Measurements from ENCODE around the gene ITPKB.
"Not testable (repeated sequence)": the region's sequence is repeated elsewhere in the genome, so short reads cannot be mapped to it uniquely, and the experiment has no call there.

The ITPKB gene

GRCh38 chr1:226738995-226739695 is at the start of gene ITPKB:
Gene ITPKB, minus strand, starts transcription at chr1:226739282. Its CDS starts 1,824 bp downstream, at chr1:226737458.
- no peak for DNase-seq

DNA sequence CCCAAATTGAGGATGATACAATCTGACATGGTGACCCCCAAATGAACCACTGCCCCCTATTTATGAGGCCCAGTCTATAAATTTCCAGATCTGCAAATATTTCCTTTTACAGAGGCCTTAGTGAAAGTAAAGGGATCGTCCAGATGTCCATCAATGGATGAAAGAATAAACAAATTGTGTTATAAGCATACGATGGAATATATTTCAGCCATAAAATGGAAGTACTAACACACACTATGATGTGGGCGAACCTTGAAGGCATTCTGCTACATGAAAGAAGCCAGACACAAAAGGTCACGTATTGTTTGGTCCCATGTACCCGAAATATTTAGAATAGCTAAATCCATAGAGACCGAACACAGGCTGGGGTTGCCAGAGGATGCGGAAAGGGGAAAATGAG is 48.6 kb upstream of the ITPKB start:
- DNase-seq, result no peak

DNA sequence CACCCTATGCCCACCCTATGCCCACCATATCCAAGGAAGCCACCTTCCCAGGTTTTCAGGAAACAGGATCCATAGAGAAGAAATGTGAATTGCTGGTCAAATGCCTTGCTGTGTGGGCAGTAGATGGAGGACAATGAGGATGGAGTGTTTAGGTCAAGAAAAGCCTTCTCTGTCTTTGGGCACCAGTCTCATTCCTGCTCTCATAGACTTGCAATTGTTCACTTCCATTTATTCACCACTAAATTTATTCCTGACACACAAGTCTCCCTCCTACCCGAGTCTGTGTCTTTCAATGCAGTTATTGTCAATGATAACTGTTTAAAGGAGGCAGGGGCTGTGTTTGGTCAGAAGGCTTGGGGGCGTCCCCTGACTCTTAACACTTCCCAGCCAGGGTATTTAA is 48.0 kb upstream of the ITPKB start:
- no peak for DNase-seq

GRCh38 chr1:226786550-226786949 is 47.5 kb upstream of the ITPKB start:
- DNase-seq, result no peak

GRCh38 chr1:226785805-226786204 is 46.7 kb upstream of the ITPKB start:
- no peak for DNase-seq

DNA sequence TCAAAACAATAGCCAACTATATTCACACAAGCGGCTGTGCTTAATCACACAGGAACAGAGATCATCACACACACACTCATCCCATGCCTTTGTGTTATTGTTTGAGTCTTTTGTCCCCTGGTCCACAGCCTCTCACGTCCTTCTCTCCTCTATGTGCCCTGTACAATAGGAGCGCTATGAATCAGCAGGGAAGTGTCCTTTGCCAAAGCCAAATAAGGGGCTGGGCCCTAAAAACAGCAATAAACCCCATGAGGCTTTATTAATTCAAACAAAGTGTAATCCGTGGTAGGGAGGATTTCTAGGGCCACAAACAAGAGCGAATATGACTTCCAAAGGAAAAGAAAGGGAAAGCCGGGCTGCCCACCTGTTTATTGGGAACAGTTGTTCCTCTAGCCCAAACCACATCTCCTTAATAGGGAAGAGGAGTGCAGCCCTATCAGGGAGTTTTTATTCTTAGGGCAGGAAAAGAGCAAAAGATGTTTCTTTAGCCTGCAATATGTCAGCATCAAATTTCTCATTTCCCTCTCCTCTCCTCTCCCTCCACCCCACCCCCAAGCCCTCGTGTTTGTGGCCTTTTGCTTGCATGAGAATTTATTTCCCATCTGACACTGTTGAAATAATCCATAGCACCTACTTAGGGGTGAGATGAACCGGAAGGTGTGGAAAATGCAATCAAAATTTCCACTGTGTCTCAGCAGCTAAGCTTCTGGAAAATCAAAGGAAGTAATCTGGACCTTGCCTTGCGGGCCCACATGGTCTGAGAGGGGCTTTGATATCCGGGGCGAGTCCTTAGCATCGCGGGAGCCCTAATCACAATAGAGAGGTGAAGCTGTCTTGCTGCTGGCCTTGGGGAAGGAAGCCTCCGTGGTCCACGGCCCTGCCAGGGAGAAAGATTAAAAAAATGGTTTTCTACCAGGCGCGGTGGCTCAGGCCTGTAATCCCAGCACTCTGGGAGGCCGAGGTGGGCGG is 45.3 kb upstream of the ITPKB start:
- no peak for DNase-seq

GRCh38 chr1:226782845-226783601 is 43.9 kb upstream of the ITPKB start:
- no peak for DNase-seq

- DNase-seq, result no peak
Observed at GRCh38 chr1:226781937-226782609, 43.0 kb upstream of the ITPKB start.

DNA sequence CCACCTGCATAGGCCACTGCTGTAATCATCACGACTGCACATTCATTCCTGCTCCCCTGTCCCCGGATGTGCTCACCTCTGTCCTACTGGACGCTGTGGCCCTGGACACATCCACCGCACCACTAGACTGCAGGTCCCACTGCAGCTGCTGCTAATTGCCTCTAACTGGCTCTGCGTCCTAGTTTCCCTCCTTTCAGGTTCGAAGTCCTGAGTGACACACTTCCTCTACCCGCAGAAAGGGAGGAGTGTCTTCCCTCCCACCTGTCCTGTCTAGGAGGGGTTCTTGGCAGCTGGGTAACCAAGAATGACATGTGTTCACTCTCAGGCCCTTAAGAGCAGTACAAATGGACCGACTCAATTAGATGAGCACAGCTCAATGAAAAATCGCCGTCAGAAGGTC is 40.5 kb upstream of the ITPKB start:
- no peak for DNase-seq

DNA sequence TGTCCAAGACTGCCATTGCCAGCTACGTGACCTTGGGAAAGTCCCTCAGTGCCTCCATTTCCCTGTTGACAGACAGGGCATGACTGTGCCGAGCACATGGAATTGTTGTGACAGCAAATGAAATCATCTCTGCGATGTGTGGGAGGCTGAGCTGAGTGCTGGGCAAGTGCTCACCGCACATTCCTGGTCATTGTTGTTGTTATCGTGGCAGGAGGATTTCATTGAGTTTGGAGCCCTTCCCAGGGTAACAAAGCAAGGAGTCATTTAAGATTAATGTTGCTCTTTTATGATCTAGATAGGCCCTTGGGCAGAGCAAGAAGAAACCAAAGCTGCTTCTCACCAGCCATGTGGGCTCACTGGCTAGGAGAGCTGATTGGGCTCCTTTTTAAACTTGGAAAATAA is 39.6 kb upstream of the ITPKB start:
- DNase-seq, result no peak

DNA sequence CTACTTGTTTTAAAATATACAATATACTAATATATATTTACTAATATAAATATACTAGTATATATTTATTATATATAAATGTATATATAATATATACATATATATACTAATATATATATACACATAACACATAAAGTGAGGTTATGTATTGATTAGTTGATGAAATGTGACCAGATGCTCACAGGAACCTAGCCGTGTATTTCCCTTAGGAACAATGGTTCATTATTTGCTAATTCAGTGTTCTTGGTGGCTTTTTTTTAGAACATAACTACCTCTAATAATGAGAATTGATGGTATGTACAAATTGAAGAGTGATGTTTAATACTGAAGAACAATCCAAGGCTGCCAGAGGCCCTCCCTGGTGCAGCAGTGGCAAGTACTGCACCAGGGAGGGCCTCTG is 37.9 kb upstream of the ITPKB start:
- no peak for DNase-seq

GRCh38 chr1:226776066-226776465 is 37.0 kb upstream of the ITPKB start:
- DNase-seq, result no peak

DNA sequence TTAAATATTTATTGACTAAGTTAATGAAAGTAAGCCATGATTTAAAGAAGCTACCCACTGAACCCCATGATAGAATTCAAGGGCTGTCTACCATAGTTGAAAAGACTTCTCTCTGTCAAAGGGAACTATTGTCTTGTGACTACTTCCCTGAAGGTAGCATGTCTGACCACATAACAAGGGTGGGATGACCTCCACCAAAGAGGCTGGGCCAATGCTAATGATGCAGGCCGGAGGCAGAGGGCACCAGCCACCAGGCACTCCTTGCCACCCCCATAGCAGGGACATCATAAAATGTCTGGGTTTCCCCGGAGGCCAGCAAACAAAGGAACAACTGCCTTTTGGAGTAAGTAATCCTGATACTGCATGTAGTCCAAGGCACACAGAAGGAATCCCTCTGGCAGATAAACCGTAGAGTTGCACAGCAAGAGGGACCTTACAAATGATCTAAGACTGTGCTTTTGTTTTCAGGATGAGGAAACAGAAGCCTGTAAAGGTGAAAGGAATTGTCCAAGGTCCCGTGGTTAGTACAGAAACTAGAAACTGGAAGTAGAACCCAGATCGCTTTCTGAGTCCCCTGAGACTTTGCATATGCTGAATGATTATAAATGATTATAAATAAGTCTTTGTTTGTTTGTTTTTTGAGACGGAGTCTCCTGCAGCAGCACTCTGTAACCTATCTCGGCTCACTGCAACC is 33.5 kb upstream of the ITPKB start:
- DNase-seq, result no peak

- not testable (repeated sequence) for DNase-seq
Observed at GRCh38 chr1:226767170-226767569, 28.1 kb upstream of the ITPKB start.

DNA sequence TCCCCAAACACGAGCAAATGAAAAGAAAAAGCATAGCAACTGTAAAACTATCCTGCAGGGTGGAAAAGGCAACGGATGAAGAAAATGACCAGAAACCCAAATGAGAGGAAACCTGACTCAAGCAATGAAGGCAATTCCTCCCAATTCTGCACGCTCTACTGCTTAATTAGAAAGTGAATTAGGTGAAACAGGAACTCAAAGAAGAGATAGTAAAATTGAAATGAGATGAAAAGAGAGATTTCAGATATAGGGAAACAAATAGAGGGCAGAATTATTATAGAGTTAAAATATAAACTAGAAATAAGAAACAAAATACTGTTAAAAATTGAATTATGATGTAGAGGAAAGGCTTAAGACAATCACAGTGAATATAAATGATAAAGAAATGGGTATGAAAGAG is 27.5 kb upstream of the ITPKB start:
- no peak for DNase-seq

DNA sequence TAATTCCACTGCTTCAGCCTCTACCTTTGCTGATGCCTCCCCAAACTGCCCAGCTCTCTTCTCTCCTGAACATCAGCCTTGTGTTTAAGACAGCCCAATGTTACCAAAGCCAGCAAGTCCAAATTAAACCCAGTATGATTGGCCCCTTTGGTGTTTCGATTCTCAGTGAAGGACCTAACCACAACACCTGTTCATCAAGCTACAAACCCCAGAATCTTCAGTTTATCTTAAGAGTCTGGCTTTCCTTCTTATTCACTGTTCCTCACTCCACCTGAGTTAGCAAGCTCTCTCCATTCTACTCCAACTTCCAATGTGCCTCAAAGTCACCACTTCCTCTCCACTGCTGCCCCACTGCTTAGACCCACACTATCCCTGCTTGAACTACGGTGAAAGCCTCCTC is 25.5 kb upstream of the ITPKB start:
- DNase-seq, result no peak

DNA sequence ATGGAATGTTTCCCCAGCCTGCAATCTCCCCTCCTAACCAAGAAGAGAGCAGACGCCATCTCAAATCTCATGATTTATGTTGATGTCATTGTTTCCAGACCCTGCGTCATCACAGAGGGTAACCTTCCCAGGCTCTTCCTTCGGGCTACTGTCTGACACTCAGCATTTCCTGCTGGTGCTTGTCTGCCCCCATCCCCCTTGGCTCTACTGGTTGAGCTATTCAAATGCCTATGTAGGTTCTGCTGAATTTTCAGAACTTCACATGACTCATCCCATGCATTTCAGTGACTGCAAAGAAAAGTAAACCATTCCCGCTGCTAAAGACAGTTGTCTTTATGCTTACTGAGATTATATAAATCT is 24.8 kb upstream of the ITPKB start:
- no peak for DNase-seq

- no peak for DNase-seq
Observed at GRCh38 chr1:226762988-226763904, 24.2 kb upstream of the ITPKB start.

DNA sequence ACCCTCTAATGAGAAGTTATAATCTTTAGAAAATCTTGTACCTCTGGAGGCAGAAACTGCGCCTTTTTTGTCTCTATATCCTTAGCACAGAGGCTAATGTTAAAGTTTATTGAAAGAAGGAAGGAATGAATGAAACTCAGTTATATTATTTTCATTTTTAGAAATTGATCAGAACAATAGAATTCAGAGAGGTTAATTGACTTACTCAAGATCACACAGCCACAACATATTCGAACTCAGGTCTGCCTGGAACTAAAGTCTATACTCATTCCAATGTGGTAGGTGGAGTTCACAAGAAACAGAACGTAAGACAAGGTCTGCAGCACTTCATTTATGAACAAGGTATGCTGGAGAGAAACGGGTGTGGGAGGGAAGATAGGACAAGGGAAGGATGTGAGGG is 23.0 kb upstream of the ITPKB start:
- no peak for DNase-seq

GRCh38 chr1:226761322-226761721 is 22.2 kb upstream of the ITPKB start:
- DNase-seq, result no peak
